Natural killer cell treated with Interleukin-12 subunit alpha and Interleukin-12 subunit beta and Interleukin-15 and Interleukin-18, amount 100 ng/mL, for 72 hours (primary cell): Measurements from ENCODE around the gene ZNF436. TPM values are rescaled to one million over a fixed set of nuclear protein-coding genes. Genes with fewer than 3 reads are reported as not detected.

ENCODE experiments used
- ATAC-seq, 2 donors: fragments of 150-1000 bp; cut with Tn5 transposase in 1 of 2; sonication (Bioruptor Pico), chemical (Tn5 transposase) in 1 of 2; 2 replicates each; pipeline ENCODE4 v1.10.0; 2021
- DNase-seq: peaks from one replicate; pipeline ENCODE4 v3.0.0; 2022; ENCODE audit warnings: low spot score
- H3K27ac Mint-ChIP-seq, 2 donors: 1 replicate in 1 of 2; 2 replicates in 1 of 2; pipeline ENCODE4 v1.8.0; 2022; ENCODE audit warnings: mixed read lengths in 2 of 2, mild to moderate bottlenecking in 1 of 2, moderate library complexity in 1 of 2
- H3K27me3 Mint-ChIP-seq, 2 donors: 1 replicate in 1 of 2; 2 replicates in 1 of 2; pipeline ENCODE4 v1.8.0; 2022; ENCODE audit warnings: mixed read lengths in 2 of 2
- H3K36me3 Mint-ChIP-seq: one replicate; pipeline ENCODE4 v1.8.0; 2022; ENCODE audit warnings: mixed read lengths
- H3K4me1 Mint-ChIP-seq, 2 donors: 1 replicate in 1 of 2; 2 replicates in 1 of 2; pipeline ENCODE4 v1.8.0; 2022; ENCODE audit warnings: low read depth in 2 of 2, mixed read lengths in 2 of 2, mild to moderate bottlenecking in 1 of 2
- H3K4me3 Mint-ChIP-seq: one replicate; pipeline ENCODE4 v1.8.0; 2022; ENCODE audit warnings: mixed read lengths
- H3K9me3 Mint-ChIP-seq: 2 replicates; pipeline ENCODE4 v1.8.0; 2022; ENCODE audit warnings: mixed read lengths
- total RNA-seq, 2 donors: library from RNA; stranded (reverse); gene quantifications; one replicate each; pipeline ENCODE4 v1.2.3, GENCODE V29; 2022

Gene ZNF436
- total RNA-seq: 1 to 10 TPM; 4.7 to 6.3 TPM

DNA sequence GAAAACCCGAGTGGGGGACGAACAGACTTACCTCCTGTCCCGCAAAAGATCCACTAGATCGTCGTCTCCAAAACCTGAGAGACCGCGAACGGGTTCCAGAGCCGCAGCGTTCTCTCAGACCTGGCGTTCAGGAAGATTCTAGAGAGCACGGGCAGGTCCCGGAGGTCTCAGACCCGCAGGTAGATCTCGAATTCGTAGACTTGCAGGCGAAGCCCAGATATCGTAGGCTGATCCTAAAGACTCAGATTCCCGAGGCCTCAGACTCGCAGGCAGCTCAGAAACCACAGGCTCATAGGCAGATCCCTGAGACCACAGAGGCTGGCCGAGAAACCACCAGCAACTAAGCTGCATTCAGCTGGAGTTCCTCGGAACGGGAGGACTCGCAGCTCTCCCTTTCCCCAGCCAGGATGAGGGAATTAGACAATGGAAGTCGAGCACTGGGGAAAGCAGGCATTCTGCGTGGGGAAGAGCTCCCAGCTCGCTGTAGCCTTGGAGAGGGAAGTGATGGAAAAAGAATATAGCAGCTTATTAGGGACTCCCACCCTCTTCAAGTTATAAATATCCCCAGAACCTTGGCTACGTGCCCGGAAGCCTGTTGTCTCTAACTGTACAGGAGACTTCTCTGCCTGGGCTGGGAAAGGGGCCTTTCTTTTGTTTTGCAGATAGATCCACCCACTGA is at the start of gene ZNF436:
Gene ZNF436, minus strand, starts transcription at position 502 of the 679 bp plus-strand sequence. CDS start 1,831 bp downstream, outside the sequence.
- Mint-ChIP-seq H3K9me3 (no peaks in the 10 kb centered on the region), H3K27me3 (no peaks in the 10 kb centered on the region), H3K27ac (peak within 1 kb of the TSS; percentile 88 to 95), H3K4me3 (peak within 1 kb of the TSS; percentile 93), H3K4me1 (peaks cover 26 to 29% of the 10 kb centered on the region in 2 donors), H3K36me3 (peaks cover 17% of the 10 kb centered on the region)
- ATAC-seq (no peak), DNase-seq (no peak)

DNA sequence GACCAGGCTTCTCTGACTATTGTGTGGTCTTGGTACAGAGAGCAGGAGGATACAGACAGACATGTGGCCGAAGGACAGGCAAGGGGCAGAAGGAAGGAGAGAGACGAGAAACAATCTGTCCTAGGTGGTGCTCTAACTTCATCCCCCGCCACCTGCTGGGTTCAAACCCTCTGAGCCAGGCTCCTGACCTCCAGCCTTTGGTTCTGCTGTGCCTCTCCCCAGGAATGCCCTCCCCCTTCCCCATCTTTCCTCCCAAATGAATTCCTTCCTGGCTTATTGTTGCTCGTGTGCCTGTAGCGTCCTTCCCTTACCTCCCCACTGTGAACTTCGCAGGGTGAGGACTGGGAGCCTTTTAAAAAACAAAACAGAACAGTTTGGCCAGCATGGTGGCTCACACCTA is 49.5 kb upstream of the ZNF436 start:
- Mint-ChIP-seq H3K27ac (no peak overlapping the region), H3K9me3 (no peaks in the 10 kb centered on the region), H3K4me1 (peaks cover 15 to 16% of the 10 kb centered on the region in 2 donors), H3K27me3 (peaks cover 8 to 15% of the 10 kb centered on the region in 2 donors), H3K36me3 (no peaks in the 10 kb centered on the region), H3K4me3 (no peak overlapping the region)
- DNase-seq (no peak), ATAC-seq (no peak)

DNA sequence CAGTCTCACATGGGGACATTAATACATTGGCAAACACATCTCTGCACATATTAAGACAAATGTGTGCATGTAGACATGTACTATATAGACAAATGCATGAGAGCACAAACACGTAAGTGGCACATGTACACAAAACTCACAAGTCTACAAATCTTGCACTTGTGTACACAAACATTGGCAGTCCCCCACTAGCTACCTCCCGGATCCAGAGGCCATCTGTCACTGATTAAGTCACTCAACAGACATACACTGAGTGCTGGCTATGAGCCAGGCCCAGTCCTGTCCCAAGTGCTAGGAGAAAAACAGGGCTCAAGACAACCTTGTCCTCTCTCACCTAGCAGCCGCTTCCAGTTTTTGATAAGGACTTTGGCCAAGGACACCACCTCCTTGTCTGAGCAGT is 47.9 kb upstream of the ZNF436 start:
- no peak overlapping the region for H3K4me3 Mint-ChIP-seq
- no peaks in the 10 kb centered on the region for H3K36me3 Mint-ChIP-seq
- no peak for ATAC-seq
- DNase-seq: no peak
- H3K9me3 Mint-ChIP-seq: no peaks in the 10 kb centered on the region
- H3K4me1 Mint-ChIP-seq: peaks cover 8 to 9% of the 10 kb centered on the region in 2 donors
- H3K27me3 Mint-ChIP-seq: peaks cover 0 to 7% of the 10 kb centered on the region in 2 donors
- no peak overlapping the region for H3K27ac Mint-ChIP-seq

DNA sequence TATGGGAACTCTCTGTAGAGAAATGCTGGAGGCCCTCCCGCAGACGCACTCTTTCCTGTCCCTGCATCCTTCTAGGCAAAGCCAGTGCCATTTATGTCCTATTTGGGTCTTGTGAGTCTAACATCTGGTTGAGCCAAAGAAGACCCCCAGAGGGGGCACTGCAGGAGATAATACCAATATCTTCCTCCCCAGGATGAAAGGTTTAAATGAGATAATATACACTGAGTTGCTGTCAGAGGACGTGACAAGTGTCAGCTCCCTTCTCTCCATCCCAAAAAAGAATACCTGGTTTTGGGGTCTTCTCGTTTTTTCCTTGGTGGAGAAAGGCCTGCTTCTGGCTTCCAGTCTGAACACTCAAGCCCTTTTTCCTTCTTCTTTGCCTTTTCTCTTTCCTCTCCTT is 47.3 kb upstream of the ZNF436 start:
- Mint-ChIP-seq H3K36me3 (no peaks in the 10 kb centered on the region), H3K4me1 (peaks cover 2% of the 10 kb centered on the region in 2 donors), H3K4me3 (no peak overlapping the region), H3K27me3 (peaks cover 0 to 3% of the 10 kb centered on the region in 2 donors), H3K27ac (no peak overlapping the region), H3K9me3 (no peaks in the 10 kb centered on the region)
- ATAC-seq (no peak), DNase-seq (no peak)

DNA sequence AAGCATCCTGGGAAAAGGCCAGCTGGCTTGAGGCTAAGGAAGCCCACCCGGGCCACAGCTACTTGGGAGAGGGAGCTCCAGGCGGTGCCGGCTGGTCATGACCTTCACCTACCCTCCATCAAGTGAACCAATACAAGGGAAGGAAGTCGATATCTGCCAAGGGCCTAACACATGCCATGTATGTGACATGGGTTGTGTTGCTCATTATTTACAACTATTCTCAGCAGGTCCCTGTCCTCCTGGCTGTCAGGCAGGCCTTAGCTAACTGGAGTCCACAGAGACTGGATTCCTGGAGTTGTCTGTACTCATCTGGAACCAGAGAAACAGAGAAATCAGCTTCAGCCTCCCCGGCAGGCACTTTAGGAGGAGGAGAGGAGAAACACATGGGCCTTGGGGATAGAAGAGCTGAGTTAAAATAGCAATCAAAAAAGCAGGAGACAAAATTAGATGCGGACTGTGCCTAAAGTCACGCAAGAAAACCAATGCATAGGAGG is 39.2 kb upstream of the ZNF436 start:
- Mint-ChIP-seq H3K9me3 (no peaks in the 10 kb centered on the region), H3K4me1 (peaks cover 6% of the 10 kb centered on the region in 2 donors), H3K27me3 (no peaks in the 10 kb centered on the region), H3K4me3 (no peak overlapping the region), H3K27ac (no peak overlapping the region), H3K36me3 (no peaks in the 10 kb centered on the region)
- DNase-seq: no peak
- ATAC-seq: no peak

DNA sequence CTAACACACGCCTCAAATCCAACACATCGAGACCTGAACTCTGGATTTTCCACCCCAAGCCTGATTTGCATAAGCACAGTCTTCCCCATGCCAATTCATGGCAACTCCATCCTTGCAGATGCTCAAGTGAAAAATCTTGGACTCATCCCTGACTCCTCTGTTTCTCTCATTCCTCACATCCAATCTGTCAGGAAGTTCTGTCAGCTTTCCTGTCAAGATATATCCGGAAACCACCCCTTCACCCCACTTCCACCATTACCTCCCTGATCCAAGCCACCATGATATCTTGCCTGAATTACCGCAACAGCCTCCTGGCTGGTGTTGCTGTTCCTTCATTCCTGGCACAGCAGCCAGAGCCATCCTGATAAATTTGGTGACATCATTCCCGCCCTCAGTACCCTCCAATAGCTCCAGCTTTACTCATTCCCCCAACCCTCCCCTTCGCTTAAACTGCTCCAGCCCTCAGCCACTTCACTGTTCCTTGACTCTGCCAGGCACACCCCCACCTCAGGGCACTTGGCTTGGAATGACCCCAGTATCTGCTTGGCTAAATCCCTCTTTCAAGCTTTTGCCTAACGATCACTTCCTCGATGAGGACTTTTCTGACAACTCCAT is 37.5 kb upstream of the ZNF436 start:
- Mint-ChIP-seq H3K27me3 (no peaks in the 10 kb centered on the region), H3K27ac (no peak overlapping the region), H3K4me1 (peaks cover 8 to 12% of the 10 kb centered on the region in 2 donors), H3K36me3 (no peaks in the 10 kb centered on the region), H3K9me3 (no peaks in the 10 kb centered on the region), H3K4me3 (no peak overlapping the region)
- DNase-seq (no peak), ATAC-seq (no peak)

DNA sequence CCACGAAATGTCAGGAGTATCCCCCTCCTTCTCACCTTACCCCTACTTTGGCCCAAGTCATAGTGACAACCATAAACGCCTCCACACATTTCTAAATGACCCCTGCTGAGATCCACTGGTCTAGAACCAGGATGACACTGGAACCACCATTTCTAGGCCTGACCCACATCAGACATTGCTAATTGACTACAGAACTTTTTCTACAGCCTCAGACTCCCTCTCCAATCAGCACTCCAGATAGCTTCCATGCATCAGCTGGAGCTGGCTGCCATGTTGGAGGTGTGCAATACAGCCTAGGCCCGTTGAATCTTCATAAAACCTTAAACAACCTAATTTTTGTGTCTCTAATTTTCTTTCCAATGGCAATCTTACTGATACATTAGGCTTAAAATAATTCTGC is 36.3 kb upstream of the ZNF436 start:
- Mint-ChIP-seq H3K27me3 (no peaks in the 10 kb centered on the region), H3K36me3 (no peaks in the 10 kb centered on the region), H3K9me3 (no peaks in the 10 kb centered on the region), H3K27ac (no peak overlapping the region), H3K4me1 (peaks cover 8 to 12% of the 10 kb centered on the region in 2 donors), H3K4me3 (no peak overlapping the region)
- no peak for ATAC-seq
- DNase-seq: no peak

DNA sequence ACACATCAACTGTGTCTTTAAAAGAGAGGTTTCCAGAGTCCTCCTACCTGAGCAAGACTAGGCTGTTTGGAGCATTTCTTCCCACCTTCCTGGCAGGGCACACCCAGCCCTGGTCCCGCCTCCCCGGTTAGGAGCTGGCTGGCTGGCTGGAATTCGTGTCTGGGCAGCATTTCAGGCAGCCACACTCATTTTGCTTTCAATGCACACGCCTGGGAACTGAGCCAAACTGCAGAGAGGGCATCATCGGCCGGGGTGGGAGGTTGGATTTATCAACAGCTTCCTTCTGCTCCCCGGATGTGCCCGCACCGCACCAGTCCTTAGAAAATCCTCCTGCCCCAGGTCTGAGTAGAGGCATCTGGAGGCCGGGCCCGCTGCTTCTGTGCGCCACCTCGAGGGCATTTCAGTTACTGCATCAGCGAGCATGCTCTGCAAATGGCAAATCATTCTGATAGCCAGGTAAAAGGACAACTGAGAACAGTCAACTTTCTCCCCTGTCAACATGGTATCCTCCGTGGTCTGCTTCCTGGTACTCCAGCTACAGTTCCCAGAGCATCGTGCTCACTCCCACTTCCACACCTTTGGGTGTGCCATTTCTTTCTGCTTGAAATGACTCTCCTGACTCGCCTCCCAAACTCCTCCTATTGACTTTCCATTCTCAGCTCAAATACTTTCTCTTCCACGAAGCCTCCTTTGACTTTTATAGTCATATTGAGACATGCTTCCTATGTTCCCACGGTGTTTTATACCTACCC is 34.3 kb upstream of the ZNF436 start:
- DNase-seq (peak; percentile 86), ATAC-seq (peak; percentile 80 to 81)
- peaks cover 8 to 12% of the 10 kb centered on the region in 2 donors for H3K4me1 Mint-ChIP-seq
- no peak overlapping the region for H3K4me3 Mint-ChIP-seq
- no peak overlapping the region for H3K27ac Mint-ChIP-seq
- no peaks in the 10 kb centered on the region for H3K27me3 Mint-ChIP-seq
- H3K36me3 Mint-ChIP-seq: no peaks in the 10 kb centered on the region
- H3K9me3 Mint-ChIP-seq: no peaks in the 10 kb centered on the region

DNA sequence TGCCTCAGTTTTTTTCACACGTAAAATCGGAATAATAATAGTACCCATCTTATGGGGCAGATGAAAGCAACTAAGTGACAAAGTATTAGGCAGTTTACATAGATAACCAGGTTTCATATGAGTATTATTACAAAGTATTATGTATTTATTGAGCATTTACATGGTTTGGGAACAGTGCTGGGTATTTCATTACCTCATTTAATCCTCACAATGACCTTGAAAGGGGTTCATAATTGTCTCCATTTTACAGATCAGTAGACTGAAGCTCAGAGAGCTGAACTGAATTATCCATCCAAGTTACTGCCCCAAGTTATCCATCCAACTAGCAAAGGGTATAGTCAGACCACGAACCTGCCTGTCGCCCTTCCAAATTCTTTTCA is 33.7 kb upstream of the ZNF436 start:
- no peaks in the 10 kb centered on the region for H3K36me3 Mint-ChIP-seq
- no peaks in the 10 kb centered on the region for H3K9me3 Mint-ChIP-seq
- DNase-seq (no peak), ATAC-seq (no peak)
- H3K4me3 Mint-ChIP-seq: no peak overlapping the region
- H3K27me3 Mint-ChIP-seq: no peaks in the 10 kb centered on the region
- no peak overlapping the region for H3K27ac Mint-ChIP-seq
- peaks cover 8 to 12% of the 10 kb centered on the region in 2 donors for H3K4me1 Mint-ChIP-seq

DNA sequence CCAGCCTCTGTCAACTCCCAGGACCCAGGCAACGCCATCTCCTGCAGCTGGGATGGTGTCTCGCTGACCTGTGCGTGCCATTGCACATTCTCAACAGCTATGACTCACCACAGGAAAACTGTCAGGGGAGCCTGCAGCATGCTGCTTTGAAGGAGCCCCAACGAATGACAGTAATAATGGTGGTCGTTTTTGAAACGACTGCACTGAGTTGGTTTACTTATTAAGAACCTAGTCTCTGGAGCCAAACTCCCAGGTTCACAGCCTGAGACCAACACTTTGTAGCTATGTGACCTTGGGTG is 33.4 kb upstream of the ZNF436 start:
- H3K4me1 Mint-ChIP-seq: peaks cover 8 to 12% of the 10 kb centered on the region in 2 donors
- DNase-seq (no peak), ATAC-seq (no peak)
- H3K4me3 Mint-ChIP-seq: no peak overlapping the region
- no peaks in the 10 kb centered on the region for H3K9me3 Mint-ChIP-seq
- H3K27ac Mint-ChIP-seq: no peak overlapping the region
- H3K36me3 Mint-ChIP-seq: no peaks in the 10 kb centered on the region
- no peaks in the 10 kb centered on the region for H3K27me3 Mint-ChIP-seq

DNA sequence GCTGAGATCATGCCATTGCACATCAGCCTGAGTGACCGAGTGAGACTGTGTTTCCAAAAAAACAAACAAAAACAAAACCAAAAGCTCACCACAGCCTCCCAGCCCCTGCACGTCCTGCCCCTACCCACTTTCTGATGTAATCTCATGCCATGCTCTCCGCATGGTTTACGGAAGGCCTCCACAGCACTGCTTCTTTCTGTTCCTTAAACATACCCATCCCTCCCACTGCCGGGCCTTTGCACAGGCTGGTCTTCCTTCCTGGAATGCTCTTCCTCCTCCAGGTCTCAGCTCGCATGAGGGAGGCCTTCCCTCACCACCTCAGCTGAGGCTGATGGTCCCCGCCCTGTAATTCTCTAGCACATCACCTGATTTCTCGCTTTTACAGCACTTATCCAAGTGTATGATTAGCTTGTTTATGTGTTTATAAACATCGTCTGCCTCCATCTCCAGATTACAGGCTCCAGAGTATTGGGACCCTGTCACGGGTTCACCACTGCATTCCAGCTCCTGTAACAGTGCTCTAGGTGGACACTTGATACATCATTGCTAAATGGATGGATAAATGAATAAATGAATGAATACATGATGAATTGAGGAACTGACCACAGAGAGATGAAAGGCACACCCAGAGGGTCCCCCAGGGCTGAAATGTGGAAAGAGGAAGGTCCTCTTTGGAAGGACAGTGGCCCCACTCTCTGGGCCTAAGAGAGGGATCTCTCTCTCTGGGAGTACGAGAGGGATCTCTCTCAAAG is 32.8 kb upstream of the ZNF436 start:
- ATAC-seq: no peak
- no peaks in the 10 kb centered on the region for H3K27me3 Mint-ChIP-seq
- no peak overlapping the region for H3K4me3 Mint-ChIP-seq
- no peak overlapping the region for H3K27ac Mint-ChIP-seq
- H3K4me1 Mint-ChIP-seq: peaks cover 8 to 12% of the 10 kb centered on the region in 2 donors
- H3K36me3 Mint-ChIP-seq: no peaks in the 10 kb centered on the region
- no peaks in the 10 kb centered on the region for H3K9me3 Mint-ChIP-seq
- DNase-seq: no peak

DNA sequence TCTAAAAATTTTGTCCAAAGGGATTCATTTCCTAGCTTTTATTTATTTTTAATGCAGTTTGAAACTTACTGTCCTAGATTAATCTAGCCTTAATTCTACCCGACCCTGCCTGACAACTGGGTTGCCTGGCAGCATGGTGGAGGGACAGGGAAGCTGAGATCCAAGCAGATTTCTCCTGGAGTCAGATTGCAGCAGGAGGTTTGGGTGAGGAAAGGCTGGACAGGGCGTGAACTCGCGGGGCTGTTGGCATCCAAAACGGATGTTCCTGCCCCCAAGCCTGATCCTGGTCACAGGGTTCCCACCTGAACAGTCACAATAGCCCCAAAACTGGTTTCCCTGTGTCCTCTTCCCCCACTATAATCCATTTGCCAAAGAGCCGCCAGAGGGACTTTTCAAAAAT is 31.7 kb upstream of the ZNF436 start:
- H3K4me1 Mint-ChIP-seq: peaks cover 8 to 12% of the 10 kb centered on the region in 2 donors
- H3K27ac Mint-ChIP-seq: no peak overlapping the region
- no peaks in the 10 kb centered on the region for H3K36me3 Mint-ChIP-seq
- no peak for DNase-seq
- ATAC-seq: no peak
- H3K9me3 Mint-ChIP-seq: no peaks in the 10 kb centered on the region
- no peak overlapping the region for H3K4me3 Mint-ChIP-seq
- no peaks in the 10 kb centered on the region for H3K27me3 Mint-ChIP-seq

DNA sequence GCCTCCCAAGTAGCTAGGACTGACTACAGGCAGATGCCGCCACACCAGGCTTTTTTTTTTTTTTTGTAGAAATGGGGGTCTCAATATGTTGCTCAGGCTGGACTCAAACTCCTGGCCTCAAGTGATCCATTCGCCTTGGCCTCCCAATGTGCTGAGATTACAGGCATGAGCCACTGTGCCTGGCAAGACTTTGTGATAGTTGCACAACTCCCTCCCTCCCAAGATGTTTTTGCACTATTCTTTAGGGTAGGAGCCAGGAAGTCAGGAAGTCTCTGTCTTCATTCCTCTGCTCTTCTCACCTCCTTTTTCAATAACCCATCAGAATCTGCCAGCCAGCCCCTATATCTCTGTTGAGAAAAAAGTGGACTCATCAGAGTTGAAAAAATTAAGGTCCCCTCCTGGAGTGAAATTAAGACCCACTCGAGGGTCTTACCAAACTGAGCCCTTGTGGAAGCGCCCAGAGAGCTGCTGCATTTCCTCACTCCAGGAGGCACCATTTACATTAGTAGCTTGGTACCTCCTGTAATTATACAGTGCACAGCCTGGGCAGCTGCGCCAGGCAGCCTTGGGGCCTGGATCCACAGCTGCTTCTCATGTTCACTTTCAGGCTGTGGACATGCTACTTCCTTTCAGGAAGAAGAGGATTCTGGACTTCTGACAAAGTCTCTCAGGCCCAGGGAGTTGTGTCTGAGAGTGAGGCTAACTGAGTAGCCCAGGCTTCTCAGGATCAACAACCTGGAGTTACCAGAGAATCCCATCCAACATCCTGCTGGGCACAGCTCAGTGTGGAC is 30.9 kb upstream of the ZNF436 start:
- H3K36me3 Mint-ChIP-seq: no peaks in the 10 kb centered on the region
- H3K27ac Mint-ChIP-seq: no peak overlapping the region
- no peaks in the 10 kb centered on the region for H3K27me3 Mint-ChIP-seq
- ATAC-seq (no peak), DNase-seq (no peak)
- no peak overlapping the region for H3K4me3 Mint-ChIP-seq
- H3K9me3 Mint-ChIP-seq: no peaks in the 10 kb centered on the region
- peaks cover 8 to 12% of the 10 kb centered on the region in 2 donors for H3K4me1 Mint-ChIP-seq
